GM21825 (cell line): ENCODE results near the gene HDAC9.
"Not testable (repeated sequence)": the region's sequence is repeated elsewhere in the genome, so short reads cannot be mapped to it uniquely, and the experiment has no call there.

Source experiments
- ATAC-seq: cut with Tn5 transposase; IDR thresholded peaks from one replicate; pipeline ENCODE4 v1.9.1; 2021; ENCODE audit warnings: mild to moderate bottlenecking, moderate library complexity; ENCODE audit not compliant: unreplicated experiment

HDAC9 gene

GRCh38 chr7:18702071-18702829 is 206.7 kb downstream of the HDAC9 start:
- ATAC-seq = no peak

GRCh38 chr7:18703685-18704084 is 208.1 kb downstream of the HDAC9 start:
- ATAC-seq = no peak

GRCh38 chr7:18706670-18707069 is 211.1 kb downstream of the HDAC9 start:
- no peak for ATAC-seq

- ATAC-seq = no peak
These were observed 212.7 kb downstream of the HDAC9 start for GRCh38 chr7:18708204-18708603.

GRCh38 chr7:18715988-18716387 is 220.4 kb downstream of the HDAC9 start:
- no peak for ATAC-seq

- ATAC-seq = no peak
These were observed 225.9 kb downstream of the HDAC9 start for GRCh38 chr7:18721429-18721828.

GRCh38 chr7:18724318-18724717 is 228.8 kb downstream of the HDAC9 start:
- no peak for ATAC-seq

GRCh38 chr7:18727115-18727870 is 231.7 kb downstream of the HDAC9 start:
- no peak for ATAC-seq

- not testable (repeated sequence) for ATAC-seq
These were observed 240.5 kb downstream of the HDAC9 start for GRCh38 chr7:18736012-18736411.

GRCh38 chr7:18740579-18740988 is 245.0 kb downstream of the HDAC9 start:
- no peak for ATAC-seq

GRCh38 chr7:18753972-18754610 is 258.5 kb downstream of the HDAC9 start:
- no peak for ATAC-seq

GRCh38 chr7:18754766-18755165 is 259.2 kb downstream of the HDAC9 start:
- no peak for ATAC-seq

GRCh38 chr7:18755793-18756192 is 260.2 kb downstream of the HDAC9 start:
- ATAC-seq = no peak

- ATAC-seq = no peak
These were observed 261.0 kb downstream of the HDAC9 start for GRCh38 chr7:18756378-18757050.

GRCh38 chr7:18760046-18760445 is 264.5 kb downstream of the HDAC9 start:
- no peak for ATAC-seq

- no peak for ATAC-seq
These were observed 265.3 kb downstream of the HDAC9 start for GRCh38 chr7:18760631-18761445.

- no peak for ATAC-seq
These were observed 266.6 kb downstream of the HDAC9 start for GRCh38 chr7:18762189-18762588.

GRCh38 chr7:18768256-18768655 is 272.7 kb downstream of the HDAC9 start:
- ATAC-seq = no peak

GRCh38 chr7:18770154-18770811 is 274.7 kb downstream of the HDAC9 start:
- no peak for ATAC-seq

- ATAC-seq = no peak
These were observed 275.3 kb downstream of the HDAC9 start for GRCh38 chr7:18770822-18771221.
